NCI-H2196 treated with DMSO at 0.1 percent for 48 hours (cell line): ENCODE data around the gene ABCA12.
A peak's percentile ranks its signal among the peaks of the same experiment; 100 is the strongest.

Source experiments
- DNase-seq: peaks from one replicate; lab custom pipeline; 2025; ENCODE audit not compliant: unreplicated experiment; lab: John Stamatoyannopoulos, UW

The ABCA12 gene

GRCh38 chr2:215036314-215036713 is 102.1 kb downstream of the ABCA12 start:
- DNase-seq, result no peak

GRCh38 chr2:215034154-215034553 is 104.3 kb downstream of the ABCA12 start:
- no peak for DNase-seq

- DNase-seq, result no peak
These were observed 106.3 kb downstream of the ABCA12 start for GRCh38 chr2:215032153-215032552.

GRCh38 chr2:215031321-215031720 is 107.1 kb downstream of the ABCA12 start:
- no peak for DNase-seq

GRCh38 chr2:215029936-215030335 is 108.5 kb downstream of the ABCA12 start:
- DNase-seq, result no peak

GRCh38 chr2:215028231-215028630 is 110.2 kb downstream of the ABCA12 start:
- DNase-seq, result no peak

GRCh38 chr2:215027779-215028178 is 110.6 kb downstream of the ABCA12 start:
- no peak for DNase-seq

GRCh38 chr2:215022910-215023309 is 115.5 kb downstream of the ABCA12 start:
- DNase-seq, result no peak

GRCh38 chr2:215022418-215022817 is 116.0 kb downstream of the ABCA12 start:
- DNase-seq, result no peak

GRCh38 chr2:215020283-215020682 is 118.1 kb downstream of the ABCA12 start:
- no peak for DNase-seq

- no peak for DNase-seq
These were observed 118.8 kb downstream of the ABCA12 start for GRCh38 chr2:215019521-215020145.

GRCh38 chr2:215019085-215019484 is 119.3 kb downstream of the ABCA12 start:
- no peak for DNase-seq

GRCh38 chr2:215015421-215015820 is 123.0 kb downstream of the ABCA12 start:
- no peak for DNase-seq

GRCh38 chr2:215010390-215010789 is 128.0 kb downstream of the ABCA12 start:
- no peak for DNase-seq

- DNase-seq, result no peak
These were observed 135.4 kb downstream of the ABCA12 start for GRCh38 chr2:215003001-215003400.

- peak; percentile 20 for DNase-seq
These were observed 135.9 kb downstream of the ABCA12 start for GRCh38 chr2:215002500-215002899.

- no peak for DNase-seq
These were observed 137.7 kb downstream of the ABCA12 start for GRCh38 chr2:215000721-215001120.

- DNase-seq, result no peak
These were observed 142.3 kb downstream of the ABCA12 start for GRCh38 chr2:214995926-214996670.

- no peak for DNase-seq
These were observed 143.0 kb downstream of the ABCA12 start for GRCh38 chr2:214995409-214995808.

- DNase-seq, result no peak
These were observed 145.5 kb downstream of the ABCA12 start for GRCh38 chr2:214992911-214993310.

GRCh38 chr2:214989187-214989586 is 149.2 kb downstream of the ABCA12 start:
- DNase-seq, result no peak

GRCh38 chr2:214987261-214987660 is 151.2 kb downstream of the ABCA12 start:
- no peak for DNase-seq

GRCh38 chr2:214985619-214986018 is 152.8 kb downstream of the ABCA12 start:
- DNase-seq, result no peak
